GM12892 (cell line): ENCODE measurements around the gene ACY1.
"Not testable (repeated sequence)": the region's sequence is repeated elsewhere in the genome, so short reads cannot be mapped to it uniquely, and the experiment has no call there.

Experiments
- DNase-seq: peaks from one replicate; pipeline ENCODE4 v3.0.0; 2011; ENCODE audit not compliant: insufficient read length
- FAIRE-seq: peaks from 2 replicates; lab custom pipeline; 2011; peaks lifted over from hg19 to GRCh38; lab: Jason Lieb, UNC
- POLR2A ChIP-seq: IDR thresholded peaks from 2 replicates; pipeline ENCODE4 v1.6.1; 2011; ENCODE audit warnings: low read depth, low read length, control low read depth
- POLR2AphosphoS5 ChIP-seq: IDR thresholded peaks from 2 replicates; pipeline ENCODE4 v1.6.1; 2011; ENCODE audit warnings: low read depth, low read length, control low read depth
- TAF1 ChIP-seq: IDR thresholded peaks from 2 replicates; pipeline ENCODE4 v1.6.1; 2011; ENCODE audit warnings: low read depth, mild to moderate bottlenecking, control low read depth, low read length, borderline replicate concordance

Gene ACY1

GRCh38 chr3:52028572-52028971, 45.2 kb downstream of the ACY1 start:
- DNase-seq (no peak), FAIRE-seq (no peak)
- no peak for TF ChIP-seq POLR2AphosphoS5
- no peak for TF ChIP-seq POLR2A
- TF ChIP-seq TAF1: no peak

GRCh38 chr3:52029053-52029452, 45.7 kb downstream of the ACY1 start:
- FAIRE-seq (no peak), DNase-seq (no peak)
- TF ChIP-seq TAF1 (no peak), POLR2A (no peak), POLR2AphosphoS5 (no peak)

- FAIRE-seq (no peak), DNase-seq (no peak)
- TF ChIP-seq TAF1 (no peak), POLR2A (no peak), POLR2AphosphoS5 (no peak)
Measured at GRCh38 chr3:52029535-52029934, 46.2 kb downstream of the ACY1 start.

GRCh38 chr3:52030714-52031310, 47.5 kb downstream of the ACY1 start:
- TF ChIP-seq TAF1 (no peak), POLR2AphosphoS5 (no peak), POLR2A (no peak)
- FAIRE-seq: no peak
- no peak for DNase-seq

- FAIRE-seq (no peak), DNase-seq (no peak)
- no peak for TF ChIP-seq POLR2AphosphoS5
- TF ChIP-seq TAF1: no peak
- no peak for TF ChIP-seq POLR2A
Measured at GRCh38 chr3:52031896-52032295, 48.6 kb downstream of the ACY1 start.

- no peak for TF ChIP-seq TAF1
- no peak for TF ChIP-seq POLR2AphosphoS5
- TF ChIP-seq POLR2A: no peak
- DNase-seq (no peak), FAIRE-seq (no peak)
Measured at GRCh38 chr3:52032702-52033408, 49.5 kb downstream of the ACY1 start.

- DNase-seq, FAIRE-seq: not testable (repeated sequence)
Measured at GRCh38 chr3:52033748-52034147, 50.4 kb downstream of the ACY1 start.

- no peak for DNase-seq
- TF ChIP-seq TAF1 (no peak), POLR2AphosphoS5 (no peak), POLR2A (no peak)
- FAIRE-seq: no peak
Measured at GRCh38 chr3:52034212-52034611, 50.9 kb downstream of the ACY1 start.

GRCh38 chr3:52034651-52035050, 51.3 kb downstream of the ACY1 start:
- TF ChIP-seq POLR2A (no peak), TAF1 (no peak), POLR2AphosphoS5 (no peak)
- FAIRE-seq (no peak), DNase-seq (no peak)

- DNase-seq (no peak), FAIRE-seq (peak; percentile 62)
- TF ChIP-seq POLR2A: no peak
- TF ChIP-seq POLR2AphosphoS5: no peak
- TF ChIP-seq TAF1: no peak
Measured at GRCh38 chr3:52036222-52036694, 52.9 kb downstream of the ACY1 start.

- TF ChIP-seq POLR2AphosphoS5: no peak
- TF ChIP-seq TAF1: no peak
- no peak for TF ChIP-seq POLR2A
- DNase-seq (no peak), FAIRE-seq (no peak)
Measured at GRCh38 chr3:52036829-52037228, 53.5 kb downstream of the ACY1 start.

GRCh38 chr3:52037291-52037690, 54.0 kb downstream of the ACY1 start:
- FAIRE-seq (no peak), DNase-seq (no peak)
- no peak for TF ChIP-seq TAF1
- TF ChIP-seq POLR2A: no peak
- TF ChIP-seq POLR2AphosphoS5: no peak

GRCh38 chr3:52038227-52038626, 54.9 kb downstream of the ACY1 start:
- FAIRE-seq: no peak
- no peak for TF ChIP-seq POLR2AphosphoS5
- DNase-seq: no peak
